Common myeloid progenitor, CD34-positive (primary cell): ENCODE results near the gene TAB2.
A peak's percentile ranks its signal among the peaks of the same experiment; 100 is the strongest.
"Not testable (repeated sequence)": the region's sequence is repeated elsewhere in the genome, so short reads cannot be mapped to it uniquely, and the experiment has no call there.

ENCODE experiments used
- CTCF ChIA-PET: fragments of 350-600 bp; sonication (Branson Sonifier 250); formaldehyde crosslinking; loops from one replicate; lab custom pipeline; 2021; ENCODE audit warnings: antibody characterized with exemption; lab: Charles Lee
- POLR2A ChIA-PET: fragments of 350-600 bp; sonication (Branson Sonifier 250); formaldehyde crosslinking; loops from one replicate; lab custom pipeline; 2021; ENCODE audit warnings: antibody characterized with exemption; lab: Charles Lee
- DNase-seq, 3 donors: peaks; one replicate each; pipeline versions ENCODE4 v3.0.0 to v3.0.0-alpha.2; 2013
- H3K27ac ChIP-seq, 2 experiments: 1 replicate in 1 of 2; 2 replicates in 1 of 2; pipeline ENCODE4 v1.7.0; 2013; ENCODE audit warnings: inconsistent platforms in 2 of 2, low read length in 2 of 2, mild to moderate bottlenecking in 2 of 2, low read depth in 1 of 2, moderate library complexity in 1 of 2; ENCODE audit not compliant: severe bottlenecking in 2 of 2, insufficient read depth in 1 of 2, poor library complexity in 1 of 2
- H3K27me3 ChIP-seq, 5 experiments: replicated peaks in 2 of 5; 1 replicate in 3 of 5; 2 replicates in 2 of 5; pipeline versions ENCODE4 v1.6.1 to v1.7.0; 2013; ENCODE audit warnings: low read length in 4 of 5, mild to moderate bottlenecking in 2 of 5, moderate library complexity in 2 of 5, inconsistent platforms in 1 of 5; ENCODE audit not compliant: insufficient read depth in 5 of 5, control insufficient read depth in 4 of 5
- H3K36me3 ChIP-seq, 4 experiments: 1 replicate in 2 of 4; 2 replicates in 2 of 4; pipeline versions ENCODE4 v1.6.1 to v1.7.0; 2013; ENCODE audit warnings: low read length in 3 of 4, control low read depth in 1 of 4, mild to moderate bottlenecking in 1 of 4; ENCODE audit not compliant: control insufficient read depth in 4 of 4, insufficient read depth in 4 of 4
- H3K4me1 ChIP-seq, 4 experiments: 1 replicate in 3 of 4; 2 replicates in 1 of 4; pipeline versions ENCODE4 v1.6.1 to v1.7.1; 2013; ENCODE audit warnings: low read length in 3 of 4, mild to moderate bottlenecking in 3 of 4, control low read depth in 1 of 4, inconsistent platforms in 1 of 4, moderate library complexity in 1 of 4; ENCODE audit not compliant: control insufficient read depth in 4 of 4, insufficient read depth in 4 of 4; ENCODE audit errors: control extremely low read depth in 1 of 4
- H3K4me3 ChIP-seq, 7 experiments: 1 replicate in 4 of 7; 2 replicates in 3 of 7; pipeline versions ENCODE4 v1.5.1 to v1.7.0; 2013; ENCODE audit warnings: mild to moderate bottlenecking in 7 of 7, low read length in 6 of 7, moderate library complexity in 6 of 7, inconsistent platforms in 2 of 7, low read depth in 2 of 7, control low read depth in 1 of 7; ENCODE audit not compliant: insufficient read depth in 4 of 7, control insufficient read depth in 1 of 7; ENCODE audit errors: extremely low read depth in 1 of 7
- H3K9me3 ChIP-seq, 5 experiments: 1 replicate in 4 of 5; 2 replicates in 1 of 5; pipeline versions ENCODE4 v1.6.1 to v1.7.1; 2013; ENCODE audit warnings: low read length in 4 of 5, mild to moderate bottlenecking in 2 of 5, inconsistent platforms in 1 of 5, low read depth in 1 of 5, moderate library complexity in 1 of 5; ENCODE audit not compliant: control insufficient read depth in 4 of 5, insufficient read depth in 2 of 5; ENCODE audit errors: control extremely low read depth in 1 of 5
- WGBS: methylation state at CpG from one replicate; pipeline ENCODE4 v1.1.5; 2013; ENCODE audit not compliant: insufficient coverage; 5-methylcytosine and 5-hydroxymethylcytosine counted together

The TAB2 gene

DNA sequence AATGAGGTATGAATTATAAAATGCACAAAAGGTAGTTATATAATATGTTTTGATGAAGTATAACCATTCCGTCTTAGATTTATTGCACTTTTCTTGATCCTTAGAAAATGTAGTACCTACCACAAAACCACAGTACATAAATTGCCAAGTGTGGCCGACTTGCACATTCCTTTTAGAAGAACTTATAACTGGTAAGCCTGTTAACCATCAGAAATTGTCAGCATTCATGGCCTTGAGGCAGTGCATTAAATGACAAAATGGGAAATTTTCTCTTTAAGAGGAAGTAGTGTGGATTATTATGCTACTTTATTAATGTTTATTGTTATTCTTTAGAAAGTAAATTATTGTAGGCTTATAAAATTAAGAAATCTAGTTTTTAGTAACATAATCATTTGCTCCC lies 29.6 kb downstream of the TAB2 start:
- ChIA-PET CTCF (interaction anchor here (2.4 kb wide), 1 partner anchor 13 kb away, joined by 10 read pairs; no protein-coding TSS in a partner anchor), POLR2A (interaction anchor here (0.6 kb wide), 1 partner anchor 25 kb away, joined by 3 read pairs; no protein-coding TSS in a partner anchor)
- H3K4me3 ChIP-seq, result peak overlapping the region in 1 of 7 experiments; percentile 26
- WGBS, result 0% methylated on average over 1 of the region's 2 CpGs
- H3K27ac ChIP-seq, result no peak overlapping the region
- peaks cover 0 to 10% (median 8%) of the 10 kb centered on the region in 4 experiments for H3K36me3 ChIP-seq
- no peaks in the 10 kb centered on the region for H3K27me3 ChIP-seq
- peak in 2 of 3 donors; percentile 54 to 75 for DNase-seq
- H3K9me3 ChIP-seq, result no peaks in the 10 kb centered on the region
- H3K4me1 ChIP-seq, result peaks cover 14 to 50% (median 18%) of the 10 kb centered on the region in 4 experiments

GRCh38 chr6:149349279-149349678 lies 31.8 kb downstream of the TAB2 start:
- H3K4me3 ChIP-seq, H3K9me3 ChIP-seq, H3K27ac ChIP-seq, POLR2A ChIA-PET, H3K27me3 ChIP-seq: not testable (repeated sequence)
- Histone ChIP-seq H3K4me1 (peaks cover 4 to 36% (median 9%) of the 10 kb centered on the region in 4 experiments), H3K36me3 (peaks cover 0 to 12% (median under 1%) of the 10 kb centered on the region in 4 experiments)
- WGBS, result 93% methylated on average over 2 of the region's 6 CpGs
- DNase-seq, result peak in 1 of 3 donors; percentile 49
- CTCF ChIA-PET, result interaction anchor here (0.9 to 1.1 kb wide), 3 partner anchors 13 to 219 kb away, joined by 3 read pairs; no protein-coding TSS in a partner anchor

DNA sequence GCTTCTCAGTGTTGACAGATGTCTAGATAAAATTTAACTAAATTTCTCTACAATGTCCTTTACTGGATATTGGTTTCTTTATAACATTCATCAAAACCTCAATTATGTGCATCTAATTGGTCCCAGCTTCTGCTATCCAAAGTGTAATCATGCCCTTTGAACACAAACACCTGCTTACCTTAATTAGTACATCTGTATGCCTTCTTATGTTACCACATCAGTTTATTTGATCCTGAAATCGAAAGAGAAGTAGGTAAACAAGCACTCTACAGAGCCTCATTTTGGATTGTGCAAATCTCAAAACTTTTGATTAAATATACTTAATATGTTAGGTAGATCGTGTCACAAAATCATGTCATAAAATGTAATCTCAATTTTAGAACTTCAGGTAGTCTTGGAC lies 36.5 kb downstream of the TAB2 start:
- POLR2A ChIA-PET, result no interaction called here
- no CpG with 5 or more reads among the region's 2 CpGs for WGBS
- H3K27ac ChIP-seq, result no peak overlapping the region
- peaks cover 0 to 7% (median 2%) of the 10 kb centered on the region in 4 experiments for H3K36me3 ChIP-seq
- H3K27me3 ChIP-seq, result no peaks in the 10 kb centered on the region
- no peak overlapping the region for H3K4me3 ChIP-seq
- H3K4me1 ChIP-seq, result peaks cover 0 to 33% (median 4%) of the 10 kb centered on the region in 4 experiments
- DNase-seq, result no peak
- CTCF ChIA-PET, result no interaction called here
- no peaks in the 10 kb centered on the region for H3K9me3 ChIP-seq

DNA sequence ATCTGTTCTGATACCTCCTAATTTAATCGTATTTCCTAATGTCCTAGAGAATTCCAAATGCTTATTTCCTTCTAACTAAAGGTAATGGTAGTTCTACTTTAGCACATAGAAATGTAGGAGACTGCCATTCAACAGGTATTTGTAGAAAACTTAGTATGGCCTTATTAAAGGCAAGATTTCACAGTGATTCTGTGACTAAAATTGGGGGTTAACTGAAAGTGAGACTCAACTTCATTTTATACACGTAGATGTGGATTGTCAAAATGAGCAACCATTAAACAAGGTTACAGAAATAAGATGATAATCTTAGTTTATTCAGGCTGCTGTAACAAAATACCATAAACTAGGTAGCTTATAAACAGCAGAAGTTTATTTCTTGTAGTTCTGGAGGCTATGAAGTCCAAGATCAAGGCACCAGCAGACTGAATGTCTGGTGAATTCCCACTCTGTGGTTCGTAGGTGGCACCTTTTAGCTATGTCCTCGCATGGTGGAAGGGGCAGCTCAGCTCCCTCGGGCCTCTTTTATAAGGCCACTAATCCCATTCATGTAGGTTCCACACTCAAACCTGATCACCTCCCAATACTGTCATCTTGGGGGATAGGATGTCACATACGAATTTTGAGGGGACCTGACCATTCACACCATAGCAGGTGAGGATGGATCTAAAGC lies 38.7 kb downstream of the TAB2 start:
- Histone ChIP-seq H3K4me1 (peaks cover 0 to 24% (median 5%) of the 10 kb centered on the region in 4 experiments), H3K27me3 (no peaks in the 10 kb centered on the region), H3K27ac (no peak overlapping the region), H3K9me3 (no peaks in the 10 kb centered on the region), H3K4me3 (no peak overlapping the region), H3K36me3 (peaks cover 1 to 13% (median 8%) of the 10 kb centered on the region in 4 experiments)
- WGBS, result 95% methylated on average over 4 of the region's 6 CpGs
- DNase-seq, result no peak
- POLR2A ChIA-PET, result no interaction called here
- CTCF ChIA-PET, result no interaction called here

DNA sequence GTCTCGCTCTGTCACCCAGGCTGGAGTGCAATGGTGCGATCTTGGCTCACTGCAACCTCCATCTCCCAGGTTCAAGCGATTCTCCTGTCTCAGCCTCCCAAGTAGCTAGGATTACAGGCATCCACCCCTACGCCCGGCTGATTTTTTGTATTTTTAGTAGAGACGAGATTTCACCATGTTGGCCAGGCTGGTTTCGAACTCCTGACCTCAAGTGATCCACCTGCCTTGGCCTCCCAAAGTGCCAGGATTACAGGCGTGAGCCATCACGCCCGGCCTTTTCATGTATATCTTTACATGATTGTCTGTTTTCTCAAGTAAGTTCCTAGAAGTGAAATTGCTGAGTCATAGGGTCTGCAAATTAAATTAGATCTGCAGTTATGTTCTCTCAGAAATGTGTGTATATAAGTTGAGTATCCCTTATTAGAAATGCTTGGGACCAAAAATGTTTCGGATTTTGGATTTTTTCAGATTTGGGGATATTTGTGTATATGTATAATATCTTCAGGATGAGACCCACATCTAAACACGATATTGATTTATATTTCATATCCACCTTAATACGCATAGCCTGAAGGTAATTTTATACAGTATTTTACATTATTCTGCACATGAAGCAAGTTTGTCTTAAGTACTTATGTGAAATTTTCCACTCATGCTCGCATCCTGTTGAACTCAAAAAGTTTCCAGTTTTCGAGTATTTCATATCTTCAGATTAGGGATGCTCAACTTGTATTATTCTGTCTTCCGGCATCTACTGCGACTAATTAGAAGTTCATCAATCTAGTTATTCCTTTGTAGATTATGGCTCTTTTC lies 40.4 kb downstream of the TAB2 start:
- ChIA-PET CTCF (no interaction called here), POLR2A (no interaction called here)
- H3K4me1 ChIP-seq, result peaks cover 0 to 21% (median 5%) of the 10 kb centered on the region in 4 experiments
- WGBS, result 81% methylated on average over 11 of the region's 17 CpGs
- H3K9me3 ChIP-seq, result peaks cover 0 to 4% (median 0%) of the 10 kb centered on the region in 5 experiments
- no peaks in the 10 kb centered on the region for H3K27me3 ChIP-seq
- DNase-seq, result peak; percentile 38 to 83 (median 76)
- H3K27ac ChIP-seq, result no peak overlapping the region
- H3K36me3 ChIP-seq, result peaks cover 9 to 16% (median 14%) of the 10 kb centered on the region in 4 experiments
- no peak overlapping the region for H3K4me3 ChIP-seq

- peaks cover 0 to 4% (median 0%) of the 10 kb centered on the region in 5 experiments for H3K9me3 ChIP-seq
- peak in 1 of 3 donors; percentile 26 for DNase-seq
- peaks cover 0 to 26% (median 6%) of the 10 kb centered on the region in 4 experiments for H3K4me1 ChIP-seq
- no peaks in the 10 kb centered on the region for H3K27me3 ChIP-seq
- peaks cover 9 to 16% (median 13%) of the 10 kb centered on the region in 4 experiments for H3K36me3 ChIP-seq
- H3K4me3 ChIP-seq, result no peak overlapping the region
- ChIA-PET POLR2A (no interaction called here), CTCF (interaction anchor here (0.8 to 2.6 kb wide), 4 partner anchors 13 to 36 kb away, joined by 3 to 10 read pairs (median 3); no protein-coding TSS in a partner anchor)
- H3K27ac ChIP-seq, result no peak overlapping the region
Observed at GRCh38 chr6:149359440-149359839, 41.9 kb downstream of the TAB2 start.
